GM11168 (cell line): ENCODE measurements around the gene UBE2N.
"Not testable (repeated sequence)": the region's sequence is repeated elsewhere in the genome, so short reads cannot be mapped to it uniquely, and the experiment has no call there.

Experiments
- in situ Hi-C: fragments of 300-500 bp; cut with MboI; formaldehyde crosslinking; loops from one replicate; pipeline ENCODE4 v1.12.0; 2022; ENCODE audit warnings: low sequenced_read_pairs; ENCODE audit not compliant: unreplicated experiment

UBE2N gene

GRCh38 chr12:93387780-93388179, 54.0 kb downstream of the UBE2N start:
- in situ Hi-C loops: no loop called here

- in situ Hi-C loops: loop anchor here (5.0 kb wide), 1 partner anchor 380 kb away; no protein-coding TSS in a partner anchor
Measured at GRCh38 chr12:93381976-93382437, 59.7 kb downstream of the UBE2N start.

GRCh38 chr12:93381161-93381975, 60.4 kb downstream of the UBE2N start:
- in situ Hi-C loops: loop anchor here (5.0 kb wide), 1 partner anchor 379 kb away; no protein-coding TSS in a partner anchor

GRCh38 chr12:93380480-93381121, 61.1 kb downstream of the UBE2N start:
- in situ Hi-C loops: loop anchor here (5.0 kb wide), 1 partner anchor 378 kb away; no protein-coding TSS in a partner anchor

GRCh38 chr12:93379981-93380361, 61.8 kb downstream of the UBE2N start:
- in situ Hi-C loops: loop anchor here (5.0 kb wide), 1 partner anchor 378 kb away; no protein-coding TSS in a partner anchor

- in situ Hi-C loops: no loop called here
Measured at GRCh38 chr12:93379326-93379980, 62.3 kb downstream of the UBE2N start.

GRCh38 chr12:93378998-93379325, 62.8 kb downstream of the UBE2N start:
- in situ Hi-C loops: no loop called here

- in situ Hi-C loops: not testable (repeated sequence)
Measured at GRCh38 chr12:93378196-93378997, 63.4 kb downstream of the UBE2N start.

- in situ Hi-C loops: no loop called here
Measured at GRCh38 chr12:93377252-93378195, 64.2 kb downstream of the UBE2N start, which contains the start of gene NUDT4. NUDT4 (plus strand) TSS chr12:93377925; CDS start chr12:93378323, 398 bp downstream.

- in situ Hi-C loops: no loop called here
Measured at GRCh38 chr12:93376436-93377251, 65.1 kb downstream of the UBE2N start.

GRCh38 chr12:93375906-93376305, 65.8 kb downstream of the UBE2N start:
- in situ Hi-C loops: no loop called here

- in situ Hi-C loops: no loop called here
Measured at GRCh38 chr12:93373961-93374656, 67.6 kb downstream of the UBE2N start.

GRCh38 chr12:93370947-93371346, 70.8 kb downstream of the UBE2N start:
- in situ Hi-C loops: no loop called here

GRCh38 chr12:93369505-93369904, 72.2 kb downstream of the UBE2N start:
- in situ Hi-C loops: no loop called here

- in situ Hi-C loops: no loop called here
Measured at GRCh38 chr12:93368766-93369165, 73.0 kb downstream of the UBE2N start.

- in situ Hi-C loops: no loop called here
Measured at GRCh38 chr12:93366422-93366821, 75.3 kb downstream of the UBE2N start.

GRCh38 chr12:93365616-93366405, 75.9 kb downstream of the UBE2N start:
- in situ Hi-C loops: no loop called here
